SK-N-SH treated with all-trans-retinoic acid at 6 μM for 48 hours (cell line): ENCODE measurements around the gene MBNL3.

Experiments used
- BACH2 ChIP-seq: fragments of 250-450 bp; sonication (Bioruptor Pico); IDR thresholded peaks from 2 replicates; pipeline ENCODE4 v1.9.0; 2021; ENCODE audit warnings: mild to moderate bottlenecking, borderline replicate concordance
- TOX ChIP-seq: fragments of 250-450 bp; sonication (Bioruptor Pico); IDR thresholded peaks from 2 replicates; pipeline ENCODE4 v1.8.0; 2021; ENCODE audit warnings: mild to moderate bottlenecking, moderate library complexity, borderline replicate concordance

DNA sequence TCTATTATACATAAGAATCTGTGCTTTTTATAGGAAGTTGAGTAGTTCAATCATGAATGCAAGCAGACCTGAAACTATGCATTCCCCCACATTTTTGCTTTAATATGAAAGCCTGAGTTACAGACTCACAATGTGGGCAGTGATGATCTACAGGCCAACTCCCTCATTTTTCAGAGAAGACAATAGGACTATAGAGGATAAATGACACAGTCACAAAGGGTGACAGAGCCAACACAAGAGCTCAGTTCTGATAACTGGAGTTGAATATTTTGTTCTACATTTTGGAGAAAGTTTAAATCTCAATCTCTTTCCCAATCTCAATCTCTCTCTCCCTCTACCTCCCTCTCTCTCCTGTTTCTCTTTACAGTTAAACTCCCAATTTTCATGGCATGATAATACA, 27.0 kb downstream of the MBNL3 start:
- TF ChIP-seq BACH2 (CRISPR knock-in tag): no peak
- TF ChIP-seq TOX (CRISPR knock-in tag): no peak
